Body of pancreas (tissue), 4 donors: ENCODE measurements around the gene PRSS33. TPM values are rescaled to one million over a fixed set of nuclear protein-coding genes. Genes with fewer than 3 reads are reported as not detected.

ENCODE experiments used
- ATAC-seq: fragments of 150-250 bp; one replicate; pipeline ENCODE4 v1.9.1; 2016
- DNase-seq, 4 donors: peaks; one replicate each; pipeline ENCODE4 v3.0.0-alpha.2; 2019
- H3K27ac ChIP-seq, 4 donors: fragments of 200-600 bp; sonication (generic); 1 replicate in 3 of 4; 2 replicates in 1 of 4; pipeline versions ENCODE4 v1.5.1 to v1.6.1; 2016 to 2019; ENCODE audit warnings: mild to moderate bottlenecking in 1 of 4, mixed read lengths in 1 of 4, moderate library complexity in 1 of 4
- H3K27me3 ChIP-seq, 2 donors: fragments of 200-600 bp; sonication (generic); one replicate each; pipeline ENCODE4 v1.6.0; 2016; ENCODE audit warnings: mild to moderate bottlenecking in 1 of 2
- H3K36me3 ChIP-seq, 2 donors: fragments of 200-600 bp; sonication (generic); replicated peaks in 1 of 2; 2 replicates each; pipeline ENCODE4 v1.5.1; 2016; ENCODE audit warnings: low read depth in 2 of 2; ENCODE audit not compliant: insufficient read depth in 1 of 2
- H3K4me1 ChIP-seq: fragments of 200-600 bp; sonication (generic); one replicate; pipeline ENCODE4 v1.6.0; 2016
- H3K4me3 ChIP-seq, 2 donors: fragments of 200-600 bp; sonication (generic); 1 replicate in 1 of 2; 2 replicates in 1 of 2; pipeline ENCODE4 v1.5.1; 2016 to 2019
- H3K9me3 ChIP-seq, 3 donors: fragments of 200-600 bp; sonication (generic); 1 replicate in 2 of 3; 2 replicates in 1 of 3; pipeline ENCODE4 v1.5.1; 2016
- POLR2A ChIP-seq, 3 donors: fragments of 450-650 bp; IDR thresholded peaks; one replicate each; pipeline ENCODE4 v1.6.1; 2016; ENCODE audit warnings: antibody characterized with exemption in 3 of 3, mild to moderate bottlenecking in 2 of 3
- WGBS, 2 donors: methylation state at CpG; one replicate each; pipeline ENCODE4 v1.1.5; 2017; 5-methylcytosine and 5-hydroxymethylcytosine counted together
- intact Hi-C: fragments of 100-400 bp; cut with DNase I; formaldehyde crosslinking; loops from one replicate; pipeline ENCODE4 v1.15.1; 2023
- total RNA-seq, 2 donors: library from RNA; depleted of rRNA; stranded (reverse); fragments of >200 nt; gene quantifications; one replicate each; pipeline ENCODE4 v1.1.0, GENCODE V29; 2016
- TF ChIP-seq, protein P1 (sequence below), 7 experiments: fragments of 450-650 bp in 4 of 7; fragments of 200-600 bp in 3 of 7; sonication (generic) in 3 of 7; IDR thresholded peaks; one replicate each; pipeline ENCODE4 v1.5.1; 2016 to 2019; ENCODE audit warnings: antibody characterized with exemption in 7 of 7

PRSS33 gene
- total RNA-seq, 2 donors from 2014 or later, result not detected

DNA sequence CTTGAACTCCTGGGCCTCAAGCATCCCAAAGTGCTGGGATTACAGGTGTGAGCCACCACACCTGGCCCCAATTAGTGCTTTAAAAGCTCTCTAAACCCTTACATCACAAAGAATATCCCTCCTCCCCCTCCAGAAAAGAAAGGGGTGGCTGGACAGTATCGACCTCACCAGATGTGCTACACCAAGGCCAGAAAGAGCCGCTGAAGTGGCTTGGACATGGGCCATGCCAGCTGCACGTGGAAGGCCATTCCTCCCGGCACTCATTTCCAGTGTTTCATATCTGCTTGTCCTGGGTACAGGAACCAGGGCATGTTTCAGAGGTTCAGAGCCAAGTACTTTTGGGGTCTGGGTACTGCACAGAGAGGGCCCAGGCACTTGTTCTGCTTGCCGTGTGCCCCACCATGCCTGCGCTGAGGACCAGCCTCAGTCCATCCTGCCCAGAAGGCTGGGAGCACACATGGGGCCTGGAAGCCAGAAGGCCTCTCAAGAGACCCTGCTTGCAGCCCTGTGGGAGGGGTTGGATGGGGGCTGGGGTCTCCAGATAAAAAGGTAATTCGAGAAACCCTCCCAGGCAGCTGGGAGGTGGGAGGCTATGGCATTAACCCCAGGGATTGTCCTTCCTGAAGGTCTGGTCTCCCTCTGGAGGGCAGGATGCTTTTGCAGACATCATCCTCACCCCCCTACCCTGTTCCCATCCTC is 38.5 kb downstream of the PRSS33 start:
- no peak for ATAC-seq

DNA sequence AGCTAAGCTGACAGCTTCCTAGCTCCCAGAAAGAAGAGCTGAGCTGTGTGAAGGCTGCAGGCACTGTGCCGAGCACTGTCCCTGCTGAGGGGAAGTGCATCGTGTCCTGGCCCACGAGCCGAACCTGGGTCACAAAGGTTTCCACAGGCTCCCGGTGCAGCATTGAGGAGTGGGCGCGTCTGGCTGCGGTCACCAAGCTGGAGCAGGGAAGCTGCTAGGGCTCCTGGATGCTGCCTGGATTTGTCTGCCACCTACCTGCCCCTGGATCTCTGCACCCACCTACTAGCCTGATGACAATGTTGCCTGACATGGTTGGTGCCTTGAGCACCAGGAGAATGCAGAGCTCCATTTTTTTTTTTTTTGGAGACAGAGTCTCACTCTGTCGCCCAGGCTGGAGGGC is 41.4 kb downstream of the PRSS33 start:
- no peaks in the 10 kb centered on the region for H3K9me3 ChIP-seq
- WGBS, 2 donors, result 89 to 93% methylated on average over 9 of the region's 9 CpGs
- ATAC-seq (no peak), DNase-seq (no peak)
- intact Hi-C loops, result no loop called here
- peaks cover 13% of the 10 kb centered on the region for H3K4me1 ChIP-seq
- H3K27ac ChIP-seq, result no peak overlapping the region
- H3K27me3 ChIP-seq, result no peaks in the 10 kb centered on the region
- no peak for TF ChIP-seq POLR2A (IDR thresholded peaks at IDR 0.05)
- TF ChIP-seq, protein P1, sequence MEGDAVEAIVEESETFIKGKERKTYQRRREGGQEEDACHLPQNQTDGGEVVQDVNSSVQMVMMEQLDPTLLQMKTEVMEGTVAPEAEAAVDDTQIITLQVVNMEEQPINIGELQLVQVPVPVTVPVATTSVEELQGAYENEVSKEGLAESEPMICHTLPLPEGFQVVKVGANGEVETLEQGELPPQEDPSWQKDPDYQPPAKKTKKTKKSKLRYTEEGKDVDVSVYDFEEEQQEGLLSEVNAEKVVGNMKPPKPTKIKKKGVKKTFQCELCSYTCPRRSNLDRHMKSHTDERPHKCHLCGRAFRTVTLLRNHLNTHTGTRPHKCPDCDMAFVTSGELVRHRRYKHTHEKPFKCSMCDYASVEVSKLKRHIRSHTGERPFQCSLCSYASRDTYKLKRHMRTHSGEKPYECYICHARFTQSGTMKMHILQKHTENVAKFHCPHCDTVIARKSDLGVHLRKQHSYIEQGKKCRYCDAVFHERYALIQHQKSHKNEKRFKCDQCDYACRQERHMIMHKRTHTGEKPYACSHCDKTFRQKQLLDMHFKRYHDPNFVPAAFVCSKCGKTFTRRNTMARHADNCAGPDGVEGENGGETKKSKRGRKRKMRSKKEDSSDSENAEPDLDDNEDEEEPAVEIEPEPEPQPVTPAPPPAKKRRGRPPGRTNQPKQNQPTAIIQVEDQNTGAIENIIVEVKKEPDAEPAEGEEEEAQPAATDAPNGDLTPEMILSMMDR (IDR thresholded peaks at IDR 0.05), result no peak
- H3K36me3 ChIP-seq, result no peaks in the 10 kb centered on the region
- H3K4me3 ChIP-seq, result no peak overlapping the region

More for the DNA sequence above, 38.5 kb downstream of the PRSS33 start:
- peaks cover 21% of the 10 kb centered on the region for H3K4me1 ChIP-seq
- DNase-seq, result peak; percentile 57 to 82 (median 68)
- intact Hi-C loops, result no loop called here
- H3K4me3 ChIP-seq, result no peak overlapping the region
- H3K27me3 ChIP-seq, result no peaks in the 10 kb centered on the region
- H3K36me3 ChIP-seq, result no peaks in the 10 kb centered on the region
- TF ChIP-seq, protein P1 (IDR thresholded peaks at IDR 0.05), result no peak
- no peak for TF ChIP-seq POLR2A (IDR thresholded peaks at IDR 0.05)
- peak overlapping the region in 3 of 4 donors; percentile 28 to 45 (median 39) for H3K27ac ChIP-seq
- WGBS, 2 donors, result 32 to 52% methylated on average over 6 of the region's 7 CpGs
- H3K9me3 ChIP-seq, result no peaks in the 10 kb centered on the region

GRCh38 chr16:2745116-2745890 is 42.1 kb downstream of the PRSS33 start:
- peaks cover 13% of the 10 kb centered on the region for H3K4me1 ChIP-seq
- DNase-seq, result no peak
- H3K9me3 ChIP-seq, result no peaks in the 10 kb centered on the region
- ATAC-seq, result no peak
- H3K27me3 ChIP-seq, result no peaks in the 10 kb centered on the region
- intact Hi-C loops, result no loop called here
- H3K36me3 ChIP-seq, result no peaks in the 10 kb centered on the region
- no peak overlapping the region for H3K4me3 ChIP-seq
- WGBS, 2 donors, result 72 to 98% methylated on average over 4 to 15 of the region's 15 CpGs
- no peak overlapping the region for H3K27ac ChIP-seq
- TF ChIP-seq, protein P1 (IDR thresholded peaks at IDR 0.05), result no peak
- TF ChIP-seq POLR2A (IDR thresholded peaks at IDR 0.05), result no peak

- Histone ChIP-seq H3K27ac (no peak overlapping the region), H3K4me3 (no peak overlapping the region), H3K27me3 (no peaks in the 10 kb centered on the region), H3K4me1 (peaks cover 13% of the 10 kb centered on the region), H3K36me3 (no peaks in the 10 kb centered on the region), H3K9me3 (no peaks in the 10 kb centered on the region)
- no peak for DNase-seq
- intact Hi-C loops, result no loop called here
- TF ChIP-seq, protein P1 (IDR thresholded peaks at IDR 0.05), result no peak
- no peak for TF ChIP-seq POLR2A (IDR thresholded peaks at IDR 0.05)
- 88 to 89% methylated on average over 6 of the region's 6 CpGs for WGBS, 2 donors
- no peak for ATAC-seq
Observed at GRCh38 chr16:2744711-2745110, 42.6 kb downstream of the PRSS33 start.
